ENCODE measurements around the gene URB1.

- TF ChIP-seq CTCF (conservative IDR thresholded peaks at IDR 0.05; ENCODE audit: low read length) = no peak
- no peak for TF ChIP-seq EZH2phosphoT487 (IDR thresholded peaks at IDR 0.05; ENCODE audit: borderline replicate concordance, low read depth, low read length)
These were observed 76.2 kb downstream of the URB1 start for GRCh38 chr21:32316361-32317215.
